Keratinocyte (primary cell): ENCODE results near the gene NBL1. TPM values are rescaled to one million over a fixed set of nuclear protein-coding genes. Genes with fewer than 3 reads are reported as not detected.

Experiments
- DNase-seq: peaks from one replicate; pipeline ENCODE4 v3.0.0-alpha.2; 2011; ENCODE audit warnings: low read depth, missing footprints, low spot score
- FAIRE-seq: peaks from 2 replicates; lab custom pipeline; 2011; peaks lifted over from hg19 to GRCh38; lab: Jason Lieb, UNC
- H2AFZ ChIP-seq: 2 replicates; pipeline ENCODE4 v1.6.0; 2012; ENCODE audit warnings: low read length, control low read depth, inconsistent platforms; ENCODE audit not compliant: control insufficient read depth
- H3K27ac ChIP-seq: 2 replicates; pipeline ENCODE4 v1.5.1; 2011; ENCODE audit warnings: low read length; ENCODE audit not compliant: control insufficient read depth, insufficient read depth
- H3K27me3 ChIP-seq: 3 replicates; pipeline ENCODE4 v1.6.0; 2011; ENCODE audit warnings: low read length; ENCODE audit not compliant: control insufficient read depth, insufficient read depth; ENCODE audit errors: extremely low read depth
- H3K36me3 ChIP-seq, 2 experiments: 2 replicates in 1 of 2; 3 replicates in 1 of 2; pipeline ENCODE4 v1.5.1; 2011; ENCODE audit warnings: low read length in 2 of 2, mild to moderate bottlenecking in 1 of 2; ENCODE audit not compliant: control insufficient read depth in 2 of 2, insufficient read depth in 2 of 2; ENCODE audit errors: extremely low read depth in 1 of 2
- H3K4me1 ChIP-seq: 3 replicates; pipeline ENCODE4 v1.5.1; 2011; ENCODE audit warnings: low read length; ENCODE audit not compliant: control insufficient read depth, insufficient read depth; ENCODE audit errors: extremely low read depth
- H3K4me2 ChIP-seq: 3 replicates; pipeline ENCODE4 v1.6.0; 2011; ENCODE audit warnings: low read depth, low read length; ENCODE audit not compliant: control insufficient read depth, insufficient read depth; ENCODE audit errors: extremely low read depth
- H3K4me3 ChIP-seq, 3 experiments: fragments of 200-600 bp in 1 of 3; sonication (generic) in 1 of 3; 2 replicates in 2 of 3; 3 replicates in 1 of 3; pipeline ENCODE4 v1.5.1; 2011 to 2016; ENCODE audit warnings: low read length in 3 of 3, mild to moderate bottlenecking in 3 of 3, control low read depth in 2 of 3, inconsistent platforms in 1 of 3, low read depth in 1 of 3, mixed read lengths in 1 of 3, mixed run types in 1 of 3, moderate library complexity in 1 of 3; ENCODE audit not compliant: control insufficient read depth in 2 of 3, insufficient read depth in 2 of 3; ENCODE audit errors: extremely low read depth in 1 of 3
- H3K79me2 ChIP-seq: 2 replicates; pipeline ENCODE4 v1.6.0; 2012; ENCODE audit warnings: low read length; ENCODE audit not compliant: control insufficient read depth, insufficient read depth
- H3K9ac ChIP-seq: 3 replicates; pipeline ENCODE4 v1.6.0; 2011; ENCODE audit warnings: low read length; ENCODE audit not compliant: control insufficient read depth, insufficient read depth; ENCODE audit errors: extremely low read depth
- H3K9me1 ChIP-seq: 3 replicates; pipeline ENCODE4 v1.6.0; 2011; ENCODE audit warnings: low read length; ENCODE audit not compliant: control insufficient read depth, insufficient read depth; ENCODE audit errors: extremely low read depth
- H3K9me3 ChIP-seq: 2 replicates; pipeline ENCODE4 v1.5.1; 2012; ENCODE audit warnings: low read depth, low read length; ENCODE audit not compliant: control insufficient read depth
- H4K20me1 ChIP-seq: 3 replicates; pipeline ENCODE4 v1.6.0; 2011; ENCODE audit warnings: low read length; ENCODE audit not compliant: control insufficient read depth, insufficient read depth; ENCODE audit errors: extremely low read depth
- EZH2 ChIP-seq: IDR thresholded peaks from one replicate; pipeline ENCODE4 v1.6.1; 2012; ENCODE audit warnings: inconsistent platforms, mild to moderate bottlenecking, low read length, moderate library complexity
- dilution Hi-C: fragments of 300-500 bp; cut with MboI; formaldehyde crosslinking; loops from one replicate; pipeline ENCODE4 v1.7.0; 2020; ENCODE audit warnings: low sequenced_read_pairs; ENCODE audit not compliant: extremely low pct_ligation_motif_present
- polyA plus RNA-seq, 5 experiments: library from polyadenylated mRNA; depleted of rRNA in 3 of 5; stranded (reverse) in 3 of 5; stranded (forward) in 1 of 5; unstranded in 1 of 5; fragments of >200 nt; gene quantifications; 1 replicate in 1 of 5; 2 replicates in 3 of 5; 3 replicates in 1 of 5; pipeline versions ENCODE4 v1.2.1 to v1.2.3, GENCODE V29; 2011 to 2012; ENCODE audit warnings: missing spikeins in 2 of 5, low read depth in 1 of 5, low replicate concordance in 1 of 5
- TF ChIP-seq, protein P1 (sequence below), 3 experiments: IDR thresholded peaks in 1 of 3; conservative IDR thresholded peaks in 1 of 3; optimal IDR thresholded peaks in 1 of 3; 2 replicates in 2 of 3; 3 replicates in 1 of 3; pipeline versions ENCODE3 to v1.5.1; 2011; ENCODE audit warnings: low read length in 3 of 3, mild to moderate bottlenecking in 3 of 3, moderate library complexity in 2 of 3, control low read depth in 1 of 3, inconsistent platforms in 1 of 3; ENCODE audit not compliant: insufficient read depth in 2 of 3; ENCODE audit errors: extremely low read depth in 1 of 3

The NBL1 gene
- polyA plus RNA-seq, 1 donor (not counting 4 experiments of a cell fraction or from before 2014, with no cell fraction given): 74.5 TPM

DNA sequence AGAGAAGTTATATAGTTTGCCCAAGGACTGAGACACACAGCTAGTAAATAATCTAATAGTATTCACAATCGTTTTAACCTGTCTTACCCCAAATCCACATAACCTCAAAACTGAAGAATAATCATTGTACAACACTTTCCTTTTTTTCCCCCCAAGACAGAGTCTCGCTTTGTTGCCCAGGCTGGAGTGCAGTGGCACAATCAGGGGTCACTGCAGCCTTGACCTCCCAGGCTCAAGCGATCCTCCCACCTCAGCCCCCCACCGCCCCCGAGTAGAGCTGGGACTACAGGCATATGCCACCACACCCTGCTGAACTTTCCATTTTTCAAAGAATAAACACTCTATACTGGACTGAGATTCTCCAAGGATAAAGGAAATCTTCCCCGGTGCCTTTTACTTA lies 28.7 kb upstream of the NBL1 start:
- Histone ChIP-seq H3K4me1 (peaks cover 39% of the 10 kb centered on the region), H3K36me3 (peaks cover 0 to 4% of the 10 kb centered on the region in 2 experiments), H3K9ac (no peak overlapping the region), H4K20me1 (no peaks in the 10 kb centered on the region), H3K9me3 (no peaks in the 10 kb centered on the region), H3K27ac (no peak overlapping the region), H3K79me2 (peaks cover 39% of the 10 kb centered on the region), H2AFZ (no peak overlapping the region), H3K27me3 (no peaks in the 10 kb centered on the region), H3K4me2 (no peak overlapping the region), H3K9me1 (no peaks in the 10 kb centered on the region), H3K4me3 (no peak overlapping the region)
- no peak for DNase-seq
- dilution Hi-C loops: no loop called here
- no peak for FAIRE-seq
- TF ChIP-seq EZH2: no peak
- TF ChIP-seq, protein P1, sequence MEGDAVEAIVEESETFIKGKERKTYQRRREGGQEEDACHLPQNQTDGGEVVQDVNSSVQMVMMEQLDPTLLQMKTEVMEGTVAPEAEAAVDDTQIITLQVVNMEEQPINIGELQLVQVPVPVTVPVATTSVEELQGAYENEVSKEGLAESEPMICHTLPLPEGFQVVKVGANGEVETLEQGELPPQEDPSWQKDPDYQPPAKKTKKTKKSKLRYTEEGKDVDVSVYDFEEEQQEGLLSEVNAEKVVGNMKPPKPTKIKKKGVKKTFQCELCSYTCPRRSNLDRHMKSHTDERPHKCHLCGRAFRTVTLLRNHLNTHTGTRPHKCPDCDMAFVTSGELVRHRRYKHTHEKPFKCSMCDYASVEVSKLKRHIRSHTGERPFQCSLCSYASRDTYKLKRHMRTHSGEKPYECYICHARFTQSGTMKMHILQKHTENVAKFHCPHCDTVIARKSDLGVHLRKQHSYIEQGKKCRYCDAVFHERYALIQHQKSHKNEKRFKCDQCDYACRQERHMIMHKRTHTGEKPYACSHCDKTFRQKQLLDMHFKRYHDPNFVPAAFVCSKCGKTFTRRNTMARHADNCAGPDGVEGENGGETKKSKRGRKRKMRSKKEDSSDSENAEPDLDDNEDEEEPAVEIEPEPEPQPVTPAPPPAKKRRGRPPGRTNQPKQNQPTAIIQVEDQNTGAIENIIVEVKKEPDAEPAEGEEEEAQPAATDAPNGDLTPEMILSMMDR (optimal IDR thresholded peaks at IDR 0.05 in 1 of 3, IDR thresholded peaks at IDR 0.05 in 1 of 3, conservative IDR thresholded peaks at IDR 0.05 in 1 of 3; ENCODE audit: extremely low read depth in 1 of 3, insufficient read depth in 2 of 3, low read length in 3 of 3): no peak

DNA sequence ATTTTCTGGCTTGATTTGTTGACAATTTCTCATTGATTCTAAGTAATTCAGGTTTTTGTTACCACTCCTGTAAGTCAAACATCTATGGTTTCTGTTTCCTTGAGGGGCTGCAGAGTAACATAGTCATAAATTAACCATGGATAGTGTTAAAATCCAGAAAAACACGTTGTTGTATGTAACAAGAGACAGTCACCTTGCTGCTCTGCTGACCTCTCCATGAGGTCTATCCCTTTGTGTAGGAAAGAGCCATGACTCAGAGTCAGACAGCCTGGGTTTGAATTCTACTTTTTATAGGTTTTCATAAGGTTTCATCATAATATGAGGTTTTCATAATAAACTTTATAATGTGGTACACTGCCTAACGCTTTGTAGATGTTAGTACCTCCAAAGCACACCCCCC lies 27.6 kb upstream of the NBL1 start:
- Histone ChIP-seq H3K79me2 (peaks cover 44% of the 10 kb centered on the region), H3K36me3 (peaks cover 0 to 4% of the 10 kb centered on the region in 2 experiments), H3K9me3 (no peaks in the 10 kb centered on the region), H4K20me1 (no peaks in the 10 kb centered on the region), H3K4me3 (no peak overlapping the region), H3K9me1 (no peaks in the 10 kb centered on the region), H3K4me1 (peaks cover 43% of the 10 kb centered on the region), H3K9ac (no peak overlapping the region), H3K4me2 (no peak overlapping the region), H3K27me3 (no peaks in the 10 kb centered on the region), H3K27ac (peak overlapping the region; percentile 53), H2AFZ (no peak overlapping the region)
- dilution Hi-C loops: no loop called here
- DNase-seq (no peak), FAIRE-seq (no peak)
- no peak for TF ChIP-seq EZH2
- TF ChIP-seq, protein P1 (optimal IDR thresholded peaks at IDR 0.05 in 1 of 3, IDR thresholded peaks at IDR 0.05 in 1 of 3, conservative IDR thresholded peaks at IDR 0.05 in 1 of 3; ENCODE audit: extremely low read depth in 1 of 3, insufficient read depth in 2 of 3, low read length in 3 of 3): no peak
